ENCODE data around the gene IL1RAPL2.

The IL1RAPL2 gene

DNA sequence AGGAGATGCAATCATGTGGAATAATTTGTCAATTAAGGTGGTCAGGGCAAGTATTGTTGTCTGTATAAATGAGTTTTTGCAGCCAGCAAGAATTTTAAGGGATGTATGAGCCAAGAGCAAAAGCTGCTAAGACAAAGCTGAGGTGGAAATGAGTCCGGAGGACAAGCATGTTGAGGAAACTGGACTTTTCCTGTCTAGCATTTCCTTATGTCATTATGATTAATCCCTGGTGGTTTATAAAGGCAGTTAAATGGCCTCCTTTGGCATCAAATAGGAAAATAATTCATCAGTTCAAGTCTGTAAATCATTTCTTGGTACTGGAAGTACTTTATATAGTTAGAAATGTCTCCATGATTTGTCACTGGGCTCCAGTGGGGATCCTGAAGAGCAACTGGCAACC, 716.1 kb downstream of the IL1RAPL2 start:
- no peak for DNase-seq (ENCODE audit: low spot score in 2 of 2)
- no peak overlapping the region for H3K27ac Mint-ChIP-seq (ENCODE audit: low read depth)
- peaks cover 18% of the 10 kb centered on the region for H3K9me3 Mint-ChIP-seq
- no peaks in the 10 kb centered on the region for H3K36me3 Mint-ChIP-seq (ENCODE audit: insufficient read depth)
- no peaks in the 10 kb centered on the region for H3K27me3 Mint-ChIP-seq
- no peaks in the 10 kb centered on the region for H3K4me1 Mint-ChIP-seq
- H3K4me3 Mint-ChIP-seq, result no peak overlapping the region
- no peak for ATAC-seq (replicated peaks; ENCODE audit: extremely low read depth, poor library complexity, severe bottlenecking)

DNA sequence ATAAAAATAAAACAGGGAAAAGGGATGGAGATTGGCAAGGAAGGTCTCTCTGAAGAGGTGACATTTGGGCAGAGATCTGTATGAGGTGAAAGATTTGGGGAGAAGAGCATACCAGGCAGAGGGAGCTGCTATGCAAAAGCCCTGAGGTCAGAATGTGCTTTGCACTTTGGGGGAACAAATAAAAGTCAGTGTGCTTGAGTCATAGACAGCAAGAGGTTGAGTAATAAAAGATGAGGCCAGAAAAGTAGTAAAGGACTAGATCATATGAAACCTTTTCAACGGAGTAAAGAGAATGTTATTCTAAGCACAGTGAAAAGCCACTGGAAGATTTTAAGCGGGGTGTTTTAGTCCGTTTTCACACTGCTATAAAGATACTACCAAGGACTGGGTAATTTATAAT, 731.0 kb downstream of the IL1RAPL2 start:
- peaks cover 19% of the 10 kb centered on the region for H3K9me3 Mint-ChIP-seq
- ATAC-seq (replicated peaks; ENCODE audit: extremely low read depth, poor library complexity, severe bottlenecking) (no peak), DNase-seq (ENCODE audit: low spot score in 2 of 2) (no peak)
- no peaks in the 10 kb centered on the region for H3K27me3 Mint-ChIP-seq
- H3K4me3 Mint-ChIP-seq, result no peak overlapping the region
- no peak overlapping the region for H3K27ac Mint-ChIP-seq (ENCODE audit: low read depth)
- H3K36me3 Mint-ChIP-seq (ENCODE audit: insufficient read depth), result peaks cover 2% of the 10 kb centered on the region
- no peaks in the 10 kb centered on the region for H3K4me1 Mint-ChIP-seq

DNA sequence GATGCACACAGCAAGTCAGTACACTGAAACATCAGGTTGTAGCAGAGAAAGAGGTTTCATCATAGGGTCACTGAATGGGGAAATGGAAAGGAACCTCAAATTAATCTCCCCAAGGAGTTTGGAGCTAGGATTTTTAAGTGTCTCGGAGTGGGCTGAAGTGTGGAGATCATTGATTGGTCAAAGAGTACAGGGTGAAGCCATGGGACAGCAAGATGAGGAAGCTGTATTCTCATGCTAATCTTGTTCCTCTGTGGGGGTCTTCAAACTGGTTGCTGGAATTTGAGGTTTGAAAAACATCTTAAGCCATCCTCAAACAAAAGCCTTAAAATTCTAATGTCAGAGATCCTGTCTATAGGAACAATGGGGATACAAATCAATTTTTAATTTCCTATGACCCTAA, 733.3 kb downstream of the IL1RAPL2 start:
- peaks cover 19% of the 10 kb centered on the region for H3K9me3 Mint-ChIP-seq
- H3K4me1 Mint-ChIP-seq, result no peaks in the 10 kb centered on the region
- no peak for DNase-seq (ENCODE audit: low spot score in 2 of 2)
- ATAC-seq (replicated peaks; ENCODE audit: extremely low read depth, poor library complexity, severe bottlenecking), result no peak
- no peak overlapping the region for H3K4me3 Mint-ChIP-seq
- peaks cover 2% of the 10 kb centered on the region for H3K36me3 Mint-ChIP-seq (ENCODE audit: insufficient read depth)
- no peak overlapping the region for H3K27ac Mint-ChIP-seq (ENCODE audit: low read depth)
- H3K27me3 Mint-ChIP-seq, result no peaks in the 10 kb centered on the region

DNA sequence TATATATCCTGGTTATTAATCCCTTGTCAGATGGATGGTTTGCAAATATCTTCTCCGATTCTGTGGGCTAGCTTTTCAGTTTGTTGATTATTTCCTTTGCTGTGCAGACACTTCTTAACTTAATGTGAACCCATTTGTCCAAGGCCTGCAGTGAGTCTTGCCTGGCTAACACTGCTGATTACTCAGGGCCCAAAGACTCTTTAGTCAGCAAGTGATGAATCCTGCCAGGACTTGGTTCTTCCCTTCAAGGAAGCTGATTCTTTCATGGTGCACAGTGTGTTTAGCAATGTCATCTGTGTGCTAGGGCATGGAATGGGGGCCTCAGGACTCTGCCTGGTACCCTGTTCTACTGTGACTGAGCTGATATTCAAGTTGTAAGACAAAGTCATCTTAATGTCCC, 736.2 kb downstream of the IL1RAPL2 start:
- ATAC-seq (replicated peaks; ENCODE audit: extremely low read depth, poor library complexity, severe bottlenecking), result no peak
- peaks cover 2% of the 10 kb centered on the region for H3K36me3 Mint-ChIP-seq (ENCODE audit: insufficient read depth)
- H3K4me1 Mint-ChIP-seq, result no peaks in the 10 kb centered on the region
- DNase-seq (ENCODE audit: low spot score in 2 of 2), result no peak
- no peaks in the 10 kb centered on the region for H3K27me3 Mint-ChIP-seq
- H3K27ac Mint-ChIP-seq (ENCODE audit: low read depth), result no peak overlapping the region
- peaks cover 9% of the 10 kb centered on the region for H3K9me3 Mint-ChIP-seq
- H3K4me3 Mint-ChIP-seq, result no peak overlapping the region

DNA sequence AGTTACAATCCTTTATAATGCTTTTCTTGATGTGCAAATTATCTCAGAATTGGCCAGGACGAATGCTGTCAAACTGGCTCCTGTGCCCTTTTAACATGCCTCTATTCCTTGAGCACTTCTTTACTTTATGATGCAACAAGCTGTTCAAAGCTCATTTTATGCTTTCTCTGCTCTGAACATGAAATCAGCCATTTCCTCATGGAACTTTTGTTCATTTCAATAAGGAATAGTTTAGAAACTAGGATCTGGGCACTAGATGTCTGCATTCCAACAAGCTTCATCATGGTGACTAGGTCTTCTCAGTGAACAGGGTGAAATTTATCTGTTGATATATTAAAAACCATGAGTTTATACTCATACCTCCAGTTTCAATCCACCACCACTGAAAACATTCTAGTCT, 741.8 kb downstream of the IL1RAPL2 start:
- Mint-ChIP-seq H3K27ac (ENCODE audit: low read depth) (no peak overlapping the region), H3K4me3 (no peak overlapping the region), H3K27me3 (no peaks in the 10 kb centered on the region), H3K9me3 (no peaks in the 10 kb centered on the region), H3K36me3 (ENCODE audit: insufficient read depth) (no peaks in the 10 kb centered on the region), H3K4me1 (no peaks in the 10 kb centered on the region)
- DNase-seq (ENCODE audit: low spot score in 2 of 2) (no peak), ATAC-seq (replicated peaks; ENCODE audit: extremely low read depth, poor library complexity, severe bottlenecking) (no peak)

DNA sequence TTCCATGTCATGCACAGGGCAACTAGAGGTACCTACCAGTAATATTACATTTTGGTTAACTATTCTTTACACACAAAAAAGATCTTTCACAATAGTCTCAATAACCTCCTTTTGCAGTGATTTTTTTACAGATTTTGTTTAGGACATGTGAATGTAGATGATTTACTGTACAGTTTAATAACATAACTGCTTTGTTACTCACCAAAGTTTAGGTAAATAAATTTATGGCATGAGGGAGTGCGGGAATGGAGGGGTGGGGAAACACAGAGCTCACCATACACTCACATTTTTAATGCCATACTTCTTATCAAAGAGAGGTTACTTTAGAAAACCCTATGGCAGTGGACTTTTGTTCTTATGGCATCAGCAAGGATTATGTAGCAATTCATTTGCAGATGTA, 747.6 kb downstream of the IL1RAPL2 start:
- no peaks in the 10 kb centered on the region for H3K36me3 Mint-ChIP-seq (ENCODE audit: insufficient read depth)
- no peaks in the 10 kb centered on the region for H3K9me3 Mint-ChIP-seq
- ATAC-seq (replicated peaks; ENCODE audit: extremely low read depth, poor library complexity, severe bottlenecking) (no peak), DNase-seq (ENCODE audit: low spot score in 2 of 2) (no peak)
- no peaks in the 10 kb centered on the region for H3K27me3 Mint-ChIP-seq
- H3K4me1 Mint-ChIP-seq, result no peaks in the 10 kb centered on the region
- H3K4me3 Mint-ChIP-seq, result no peak overlapping the region
- H3K27ac Mint-ChIP-seq (ENCODE audit: low read depth), result no peak overlapping the region

DNA sequence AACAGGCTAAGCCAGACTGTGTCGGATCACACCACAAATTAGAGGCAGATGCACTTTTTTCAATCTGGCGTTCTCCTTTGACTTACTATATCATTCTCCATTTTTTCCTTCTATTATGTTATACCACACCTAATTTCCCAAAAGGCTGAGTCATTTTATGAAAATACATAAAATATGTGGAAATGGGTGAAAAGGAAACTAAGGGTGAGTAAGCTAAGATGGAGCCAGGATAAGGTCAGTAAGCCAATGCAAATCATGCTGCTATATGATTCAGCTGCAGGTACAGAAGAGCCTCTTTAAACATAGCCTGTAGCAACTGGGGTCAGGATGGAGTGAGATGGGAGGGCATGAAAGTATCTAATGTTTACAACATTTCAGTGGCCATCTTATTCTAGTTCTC, 748.5 kb downstream of the IL1RAPL2 start:
- no peak for ATAC-seq (replicated peaks; ENCODE audit: extremely low read depth, poor library complexity, severe bottlenecking)

DNA sequence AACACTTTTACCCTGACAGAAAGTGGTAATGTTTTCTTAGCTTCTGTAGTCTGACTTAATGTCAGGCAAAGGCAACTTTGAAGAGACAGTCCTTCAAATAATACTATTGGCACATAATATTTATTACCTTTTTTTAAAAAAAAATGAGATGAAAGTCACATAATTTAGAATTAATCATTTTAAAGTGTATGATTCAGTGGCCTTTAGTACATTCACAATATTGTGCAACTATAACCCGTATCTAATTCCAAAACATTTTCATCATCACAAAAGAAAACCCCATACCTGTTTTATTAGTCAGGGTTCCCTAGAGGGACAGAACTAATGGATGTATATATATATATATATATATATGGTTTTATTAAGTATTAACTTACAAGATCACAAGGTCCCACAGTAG, 749.2 kb downstream of the IL1RAPL2 start:
- H3K4me3 Mint-ChIP-seq, result no peak overlapping the region
- H3K27ac Mint-ChIP-seq (ENCODE audit: low read depth), result no peak overlapping the region
- H3K27me3 Mint-ChIP-seq, result no peaks in the 10 kb centered on the region
- DNase-seq (ENCODE audit: low spot score in 2 of 2) (no peak), ATAC-seq (replicated peaks; ENCODE audit: extremely low read depth, poor library complexity, severe bottlenecking) (no peak)
- H3K4me1 Mint-ChIP-seq, result no peaks in the 10 kb centered on the region
- H3K36me3 Mint-ChIP-seq (ENCODE audit: insufficient read depth), result no peaks in the 10 kb centered on the region
- H3K9me3 Mint-ChIP-seq, result no peaks in the 10 kb centered on the region

More for the DNA sequence above, 748.5 kb downstream of the IL1RAPL2 start:
- no peaks in the 10 kb centered on the region for H3K36me3 Mint-ChIP-seq (ENCODE audit: insufficient read depth)
- no peak for DNase-seq (ENCODE audit: low spot score in 2 of 2)
- no peaks in the 10 kb centered on the region for H3K4me1 Mint-ChIP-seq
- H3K9me3 Mint-ChIP-seq, result no peaks in the 10 kb centered on the region
- no peak overlapping the region for H3K27ac Mint-ChIP-seq (ENCODE audit: low read depth)
- H3K27me3 Mint-ChIP-seq, result no peaks in the 10 kb centered on the region
- no peak overlapping the region for H3K4me3 Mint-ChIP-seq

DNA sequence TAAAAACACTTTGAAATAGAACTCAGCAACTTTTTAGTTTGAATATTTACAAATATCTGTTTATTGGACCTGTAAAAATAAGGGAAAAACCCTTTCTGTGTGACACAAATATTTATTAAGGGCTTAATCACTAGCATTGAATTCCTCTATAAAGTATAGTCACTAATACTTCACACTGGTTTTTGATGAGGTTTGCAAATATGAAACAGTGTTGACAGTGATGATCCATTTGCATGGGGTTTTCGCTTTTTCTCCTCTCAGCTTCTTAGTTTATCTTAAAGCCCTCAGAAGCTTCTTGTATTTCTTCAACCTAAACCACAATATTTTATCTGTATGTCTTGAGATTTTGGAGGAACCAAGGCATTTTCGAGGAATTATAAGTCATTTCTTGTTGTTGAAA, 751.1 kb downstream of the IL1RAPL2 start:
- Mint-ChIP-seq H3K9me3 (no peaks in the 10 kb centered on the region), H3K27ac (ENCODE audit: low read depth) (no peak overlapping the region), H3K4me3 (no peak overlapping the region), H3K4me1 (no peaks in the 10 kb centered on the region), H3K36me3 (ENCODE audit: insufficient read depth) (no peaks in the 10 kb centered on the region), H3K27me3 (no peaks in the 10 kb centered on the region)
- ATAC-seq (replicated peaks; ENCODE audit: extremely low read depth, poor library complexity, severe bottlenecking) (no peak), DNase-seq (ENCODE audit: low spot score in 2 of 2) (no peak)

DNA sequence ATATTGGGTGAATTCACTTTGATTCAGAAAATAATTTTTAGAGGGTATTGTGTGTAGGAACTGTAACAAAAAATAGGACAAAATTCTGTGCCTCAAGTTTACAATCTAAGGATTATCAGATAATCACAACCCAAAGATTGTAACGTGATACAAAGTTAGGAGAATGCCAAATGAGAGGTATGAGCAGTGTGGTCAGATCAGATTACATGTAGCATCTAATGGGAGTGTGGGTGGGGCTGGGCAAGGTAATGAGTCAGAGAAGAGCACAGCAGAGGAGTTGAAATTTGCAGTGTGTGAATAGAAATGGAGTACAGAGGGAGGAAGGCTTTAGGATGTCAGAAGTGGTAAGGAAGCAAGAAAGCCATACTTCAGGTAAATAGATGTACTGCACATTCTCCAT, 757.9 kb downstream of the IL1RAPL2 start:
- H3K27me3 Mint-ChIP-seq, result no peaks in the 10 kb centered on the region
- no peaks in the 10 kb centered on the region for H3K4me1 Mint-ChIP-seq
- no peak for DNase-seq (ENCODE audit: low spot score in 2 of 2)
- H3K4me3 Mint-ChIP-seq, result no peak overlapping the region
- H3K27ac Mint-ChIP-seq (ENCODE audit: low read depth), result no peak overlapping the region
- peaks cover 2% of the 10 kb centered on the region for H3K36me3 Mint-ChIP-seq (ENCODE audit: insufficient read depth)
- no peak for ATAC-seq (replicated peaks; ENCODE audit: extremely low read depth, poor library complexity, severe bottlenecking)
- H3K9me3 Mint-ChIP-seq, result no peaks in the 10 kb centered on the region

DNA sequence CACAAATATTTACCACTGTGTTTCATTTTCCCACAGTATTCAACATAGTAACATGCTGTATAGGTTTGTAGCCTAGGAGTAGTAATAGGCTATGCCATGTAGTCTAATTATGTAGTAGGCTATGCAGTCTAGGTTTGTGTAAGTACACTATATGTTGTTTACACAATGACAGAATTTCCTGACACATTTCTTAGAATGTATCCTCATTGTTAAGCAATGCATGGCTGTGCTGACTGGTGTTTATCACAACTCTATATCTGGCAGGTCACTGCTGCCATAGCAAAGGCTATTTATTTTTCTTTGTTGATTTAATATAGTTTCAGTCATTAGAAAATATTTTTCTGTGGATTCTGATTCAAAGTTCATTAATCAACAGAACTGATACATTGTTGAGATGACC, 762.8 kb downstream of the IL1RAPL2 start:
- H3K36me3 Mint-ChIP-seq (ENCODE audit: insufficient read depth), result peaks cover 2% of the 10 kb centered on the region

DNA sequence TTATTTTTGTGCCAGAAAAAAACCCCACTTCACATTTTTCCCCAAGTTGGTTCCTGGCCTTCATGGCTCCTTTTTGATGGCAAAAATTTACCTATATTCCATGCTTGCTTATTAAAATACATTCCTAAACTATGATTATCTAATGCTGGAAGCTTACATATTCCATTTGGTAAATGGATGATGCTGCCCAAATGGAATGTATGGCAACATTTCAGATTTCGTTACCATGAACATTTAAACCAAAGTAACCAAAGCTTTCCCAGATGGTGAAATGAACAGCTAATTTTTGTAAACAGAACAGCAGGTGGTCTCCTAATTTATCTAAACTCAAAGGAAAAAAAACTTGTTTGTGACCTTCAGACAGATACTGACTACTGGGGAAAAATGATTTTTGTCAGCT, 765.2 kb downstream of the IL1RAPL2 start:
- H3K4me1 Mint-ChIP-seq, result no peaks in the 10 kb centered on the region
- peaks cover 6% of the 10 kb centered on the region for H3K9me3 Mint-ChIP-seq
- DNase-seq (ENCODE audit: low spot score in 2 of 2) (no peak), ATAC-seq (replicated peaks; ENCODE audit: extremely low read depth, poor library complexity, severe bottlenecking) (no peak)
- H3K27me3 Mint-ChIP-seq, result no peaks in the 10 kb centered on the region
- no peak overlapping the region for H3K27ac Mint-ChIP-seq (ENCODE audit: low read depth)
- H3K4me3 Mint-ChIP-seq, result no peak overlapping the region
- peaks cover 2% of the 10 kb centered on the region for H3K36me3 Mint-ChIP-seq (ENCODE audit: insufficient read depth)

More for the DNA sequence above, 762.8 kb downstream of the IL1RAPL2 start:
- Mint-ChIP-seq H3K4me3 (no peak overlapping the region), H3K27ac (ENCODE audit: low read depth) (no peak overlapping the region), H3K4me1 (no peaks in the 10 kb centered on the region), H3K9me3 (peaks cover 6% of the 10 kb centered on the region), H3K27me3 (no peaks in the 10 kb centered on the region)
- DNase-seq (ENCODE audit: low spot score in 2 of 2), result no peak
- ATAC-seq (replicated peaks; ENCODE audit: extremely low read depth, poor library complexity, severe bottlenecking), result no peak

DNA sequence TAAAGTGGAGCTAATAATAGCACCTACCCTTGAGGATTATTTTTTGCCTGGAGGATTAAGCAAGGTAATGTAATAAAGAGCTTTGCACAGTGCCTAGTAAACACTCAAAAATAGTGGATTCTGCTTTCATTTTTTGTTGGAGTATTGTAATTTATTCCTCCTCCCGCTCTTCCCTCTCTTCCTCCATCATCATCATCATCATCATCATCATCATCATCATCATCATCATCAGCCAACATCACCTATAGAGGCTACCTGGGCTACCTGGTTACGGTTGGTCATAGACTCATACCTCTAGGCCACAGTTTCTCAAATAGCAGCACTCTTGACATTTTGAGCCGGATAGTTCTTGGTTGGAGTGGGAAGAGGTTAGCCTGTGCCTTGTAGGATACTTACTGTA, 781.4 kb downstream of the IL1RAPL2 start:
- Mint-ChIP-seq H3K4me3 (no peak overlapping the region), H3K27ac (ENCODE audit: low read depth) (no peak overlapping the region), H3K9me3 (peaks cover 6% of the 10 kb centered on the region), H3K4me1 (no peaks in the 10 kb centered on the region), H3K27me3 (no peaks in the 10 kb centered on the region), H3K36me3 (ENCODE audit: insufficient read depth) (no peaks in the 10 kb centered on the region)
- no peak for ATAC-seq (replicated peaks; ENCODE audit: extremely low read depth, poor library complexity, severe bottlenecking)
- no peak for DNase-seq (ENCODE audit: low spot score in 2 of 2)

DNA sequence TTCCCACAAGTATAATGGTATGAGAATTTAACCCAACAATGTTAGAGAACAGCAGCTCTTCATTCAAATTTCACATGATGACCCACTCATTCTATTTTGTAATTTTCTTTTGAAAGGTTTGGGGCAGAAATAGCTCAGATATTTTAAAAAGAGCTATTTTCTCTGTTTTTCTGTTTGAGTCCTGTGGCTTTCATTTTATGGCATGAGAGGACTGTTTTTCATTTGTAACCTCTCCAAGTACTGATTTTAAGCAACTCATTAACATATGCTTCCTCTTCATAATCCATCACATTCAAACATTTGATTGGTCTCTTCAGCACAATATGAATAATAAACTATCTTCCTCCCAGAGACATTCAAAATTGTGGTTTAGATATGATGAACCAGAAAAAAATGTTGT, 783.5 kb downstream of the IL1RAPL2 start:
- H3K4me3 Mint-ChIP-seq, result no peak overlapping the region
- ATAC-seq (replicated peaks; ENCODE audit: extremely low read depth, poor library complexity, severe bottlenecking) (no peak), DNase-seq (ENCODE audit: low spot score in 2 of 2) (no peak)
- H3K36me3 Mint-ChIP-seq (ENCODE audit: insufficient read depth), result no peaks in the 10 kb centered on the region
- H3K9me3 Mint-ChIP-seq, result peaks cover 6% of the 10 kb centered on the region
- H3K27me3 Mint-ChIP-seq, result no peaks in the 10 kb centered on the region
- no peak overlapping the region for H3K27ac Mint-ChIP-seq (ENCODE audit: low read depth)
- no peaks in the 10 kb centered on the region for H3K4me1 Mint-ChIP-seq
